GM18909 (cell line): Measurements from ENCODE around the gene GALK2.

Experiments
- ATAC-seq: cut with Tn5 transposase; IDR thresholded peaks from one replicate; pipeline ENCODE4 v1.9.1; 2021; ENCODE audit warnings: mild to moderate bottlenecking; ENCODE audit not compliant: unreplicated experiment, poor library complexity

Gene GALK2

DNA sequence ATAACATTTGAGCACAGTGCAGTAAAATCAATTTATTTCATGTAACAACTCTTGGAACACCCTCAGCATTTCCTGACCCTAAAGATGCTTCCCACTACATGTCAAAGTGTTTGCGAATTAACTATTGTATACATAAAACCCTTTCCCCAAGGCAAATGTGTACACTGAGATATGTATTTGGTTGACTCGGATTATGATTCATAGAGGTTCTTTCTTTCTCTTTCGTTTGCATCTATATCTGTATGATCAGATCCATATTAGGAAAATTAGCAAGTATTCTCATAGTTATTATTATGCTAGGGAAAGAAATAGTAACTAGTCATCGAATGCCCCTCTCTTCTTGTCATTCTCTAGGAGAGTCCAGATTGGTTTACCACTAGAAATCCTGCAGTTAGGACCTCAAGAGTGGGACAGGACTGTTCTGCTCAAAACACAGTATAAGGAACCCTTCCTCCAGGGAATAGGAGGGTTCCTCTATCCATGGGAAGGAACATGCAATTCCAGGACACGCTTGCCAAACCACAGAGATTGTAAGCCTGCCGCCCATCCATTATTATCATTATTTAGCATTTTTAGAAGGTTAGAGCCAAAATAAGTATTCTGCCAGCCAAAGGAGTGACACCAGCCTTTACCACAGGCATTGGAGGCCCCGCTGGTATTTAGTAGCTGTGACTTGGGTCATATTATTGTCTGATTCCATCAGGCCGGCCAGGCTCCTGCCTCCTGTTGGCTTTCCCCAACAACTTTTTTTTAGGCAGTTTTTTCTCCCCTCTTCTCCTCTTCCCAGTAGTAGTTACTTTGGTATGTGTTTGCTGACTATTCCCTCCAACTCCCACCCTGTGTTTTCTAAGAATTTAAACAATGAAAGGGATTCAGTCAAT lies 100.7 kb downstream of the GALK2 start:
- no peak for ATAC-seq

DNA sequence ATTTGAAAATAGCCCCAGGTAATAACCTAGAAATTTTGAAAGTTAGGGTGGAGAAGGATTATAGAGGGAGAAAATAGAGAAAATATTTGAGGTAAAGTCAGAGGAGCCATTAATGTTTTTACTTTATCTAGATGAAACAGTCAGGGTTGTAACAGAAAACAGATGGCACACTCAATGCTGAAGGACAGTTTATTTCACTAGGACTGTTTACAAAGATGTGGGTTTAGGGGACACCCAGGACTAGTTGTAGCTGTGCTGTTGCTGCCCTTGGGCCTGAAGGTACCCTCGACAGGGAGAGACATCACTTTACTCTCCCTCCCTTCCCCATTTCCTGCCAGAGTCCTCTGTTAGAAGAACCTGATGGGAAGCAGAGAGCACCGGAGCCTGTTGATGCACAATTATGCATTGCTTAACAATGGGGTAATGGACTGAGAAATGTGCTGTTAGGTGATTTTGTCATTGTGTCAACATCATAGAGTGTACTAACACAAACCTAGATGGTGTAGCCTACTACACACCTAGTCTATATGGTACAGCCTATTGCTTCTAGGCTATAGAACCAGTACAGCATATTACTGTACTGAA lies 103.8 kb downstream of the GALK2 start:
- no peak for ATAC-seq

GRCh38 chr15:49278751-49279150 lies 108.7 kb downstream of the GALK2 start:
- no peak for ATAC-seq

GRCh38 chr15:49279521-49280456 lies 109.7 kb downstream of the GALK2 start:
- ATAC-seq, result no peak

DNA sequence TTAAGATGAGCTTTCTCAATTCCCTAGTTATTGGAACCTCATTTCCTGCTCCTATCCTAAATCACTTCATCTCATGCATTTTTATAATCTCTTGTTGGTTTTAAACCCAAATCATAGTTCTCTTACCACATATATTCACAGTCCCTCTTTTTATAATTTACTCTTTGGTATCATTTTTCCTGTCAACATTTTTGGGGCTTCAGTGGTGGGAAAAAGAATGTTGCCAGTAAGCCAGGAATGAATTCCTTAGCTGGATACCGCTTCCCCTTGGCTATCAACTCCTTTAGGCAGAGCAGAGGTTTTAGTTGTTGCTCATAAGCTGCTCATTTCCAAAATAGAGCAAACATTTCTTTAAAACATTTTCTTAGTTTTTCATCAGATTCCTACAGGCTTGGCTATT lies 112.3 kb downstream of the GALK2 start:
- no peak for ATAC-seq

DNA sequence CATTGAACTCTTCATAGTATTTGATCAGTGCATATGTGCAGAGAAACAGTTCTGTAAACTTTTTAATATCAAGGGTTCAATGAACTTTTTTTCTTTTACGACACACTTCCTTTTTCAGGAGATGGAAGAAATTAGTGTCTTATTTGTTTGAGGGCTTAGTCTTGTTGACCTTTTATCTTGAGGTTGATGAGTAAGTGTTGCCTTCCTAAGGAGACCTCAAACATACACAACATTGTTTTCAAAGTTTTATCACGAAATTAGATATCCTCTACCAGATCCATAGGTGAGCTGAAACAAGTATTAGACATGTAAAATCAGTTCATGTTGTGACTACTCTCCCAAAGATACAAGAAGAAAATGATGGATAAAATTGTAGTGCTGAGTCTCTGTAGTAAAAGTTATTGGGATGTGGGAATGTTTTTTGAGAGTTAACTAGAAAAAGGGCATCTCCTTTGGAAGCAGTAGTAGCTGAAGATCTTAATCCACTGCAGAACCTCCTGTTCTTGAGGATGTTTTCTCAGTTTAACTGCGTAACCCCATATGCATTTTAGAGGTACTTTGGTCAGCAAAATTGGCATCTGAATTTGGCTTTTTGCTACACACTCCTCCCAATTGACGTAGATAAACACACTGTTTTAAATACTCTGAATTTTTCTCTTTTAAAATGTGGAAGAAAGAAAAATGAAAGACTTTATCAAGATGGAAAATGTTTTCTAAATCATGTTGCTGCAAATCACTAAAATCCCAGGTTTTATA lies 116.8 kb downstream of the GALK2 start:
- no peak for ATAC-seq

DNA sequence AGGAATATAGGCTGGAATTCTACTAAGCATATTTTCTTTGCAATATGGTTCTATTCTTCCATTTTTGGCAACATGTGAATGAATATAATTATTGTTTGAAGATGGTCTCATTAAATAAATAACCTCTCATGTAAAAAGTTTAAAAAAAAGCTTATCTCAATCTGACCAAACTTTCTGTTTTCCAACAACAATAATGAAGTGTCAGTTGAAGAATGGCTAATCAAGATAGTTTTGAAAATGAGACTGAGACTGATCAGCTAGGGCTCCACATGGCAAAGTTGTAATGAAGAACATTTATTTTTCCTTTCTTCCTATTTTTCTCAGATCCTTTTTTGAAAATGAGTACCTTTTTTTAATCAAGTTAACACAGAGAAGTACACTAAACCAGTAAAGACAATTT lies 117.4 kb downstream of the GALK2 start:
- no peak for ATAC-seq

DNA sequence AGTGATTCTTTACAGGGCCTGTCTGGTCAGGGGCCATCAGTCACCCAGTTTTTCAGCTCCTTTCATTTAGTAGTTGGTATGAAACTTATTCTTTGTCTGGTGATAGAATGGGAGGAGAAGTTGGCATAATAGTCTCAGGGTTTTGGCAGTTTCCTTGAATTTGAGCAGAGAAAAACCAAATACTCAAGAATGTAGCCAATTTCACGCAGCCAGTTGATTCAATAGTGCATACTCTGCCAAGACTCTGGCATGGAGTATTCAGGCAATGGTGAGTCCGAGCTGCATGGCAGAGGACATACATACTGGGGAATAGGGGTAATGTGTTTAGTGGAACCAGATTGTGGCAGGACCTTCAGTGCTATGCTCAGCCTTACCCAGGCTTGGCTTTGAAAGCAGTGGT lies 118.3 kb downstream of the GALK2 start:
- ATAC-seq, result no peak

GRCh38 chr15:49290191-49290590 lies 120.1 kb downstream of the GALK2 start:
- no peak for ATAC-seq

DNA sequence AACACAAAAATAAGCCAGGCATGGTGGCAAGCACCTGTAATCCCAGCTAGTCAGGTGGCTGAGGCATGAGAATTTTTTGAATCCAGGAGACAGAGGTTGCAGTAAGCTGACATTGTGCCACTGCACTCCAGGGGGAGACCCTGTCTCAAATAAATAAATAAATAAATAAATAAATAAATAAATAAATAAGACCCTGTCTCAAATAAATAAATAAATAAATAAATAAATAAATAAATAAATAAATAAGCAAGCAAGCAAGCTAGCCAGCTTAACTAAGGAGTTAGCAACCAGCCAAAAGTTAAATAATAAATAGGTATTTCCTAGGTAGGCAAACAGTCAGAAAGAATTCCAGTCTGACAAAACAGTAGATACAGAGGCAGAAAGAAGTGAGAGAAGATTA lies 123.9 kb downstream of the GALK2 start:
- ATAC-seq, result no peak

- no peak for ATAC-seq
Observed at GRCh38 chr15:49296258-49296657, 126.2 kb downstream of the GALK2 start.

DNA sequence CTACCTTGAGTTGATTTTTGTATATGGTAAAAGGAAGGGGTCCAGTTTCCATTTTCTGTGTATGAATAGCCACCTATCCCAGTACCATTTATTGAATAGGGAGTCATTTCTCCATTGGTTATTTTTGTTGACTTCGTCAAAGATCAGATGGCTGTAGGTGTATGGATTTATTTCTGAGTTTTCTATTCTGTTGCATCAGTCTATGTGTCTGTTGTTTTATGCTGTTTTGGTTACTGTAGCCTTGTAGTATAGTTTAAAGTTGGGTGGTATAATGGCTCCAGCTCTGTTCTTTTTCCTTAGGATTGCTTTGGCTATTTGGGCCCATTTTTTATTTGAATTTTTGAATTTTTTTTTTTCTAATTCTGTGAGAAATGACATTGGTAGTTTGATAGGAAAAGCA lies 127.5 kb downstream of the GALK2 start:
- no peak for ATAC-seq

- ATAC-seq, result no peak
Observed at GRCh38 chr15:49300856-49301255, 130.8 kb downstream of the GALK2 start.

DNA sequence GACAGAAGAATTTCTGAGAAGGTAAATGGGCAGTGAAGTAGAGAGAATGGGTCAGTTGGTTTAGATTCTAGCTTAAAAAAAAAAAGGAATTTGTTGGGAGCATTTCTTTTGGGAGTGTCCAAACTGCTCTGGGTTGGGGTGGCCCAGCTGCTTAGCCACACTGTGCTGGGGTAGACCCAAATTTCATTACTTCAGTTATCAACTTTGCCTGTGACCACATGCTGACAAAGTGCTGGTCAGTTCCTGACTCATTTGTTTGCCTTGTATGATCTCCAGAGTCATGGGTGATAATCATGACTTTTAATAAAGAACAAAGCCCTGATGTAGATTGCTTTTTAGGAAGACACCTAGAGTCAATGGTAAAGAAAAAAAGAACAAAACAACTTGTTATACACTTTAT lies 131.5 kb downstream of the GALK2 start:
- ATAC-seq, result no peak

DNA sequence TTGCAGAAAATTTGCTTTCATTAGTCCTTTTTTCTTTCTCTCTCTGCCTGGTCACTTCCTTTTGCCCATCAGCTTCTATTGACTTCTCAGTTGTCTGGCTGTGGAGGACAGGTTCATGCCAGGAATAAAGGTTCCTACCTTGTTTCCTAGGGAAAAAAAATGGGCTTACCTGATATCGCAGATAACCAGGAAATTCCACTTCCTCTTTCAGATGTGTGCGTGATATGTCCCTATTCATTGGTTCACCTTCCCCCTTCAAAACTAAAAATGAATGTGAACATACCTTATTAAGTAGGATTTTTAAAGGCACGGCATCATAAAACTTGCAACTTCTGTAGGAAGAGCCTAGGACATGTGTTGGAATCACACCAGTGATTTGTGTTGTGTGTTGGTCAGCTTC lies 133.0 kb downstream of the GALK2 start:
- no peak for ATAC-seq

DNA sequence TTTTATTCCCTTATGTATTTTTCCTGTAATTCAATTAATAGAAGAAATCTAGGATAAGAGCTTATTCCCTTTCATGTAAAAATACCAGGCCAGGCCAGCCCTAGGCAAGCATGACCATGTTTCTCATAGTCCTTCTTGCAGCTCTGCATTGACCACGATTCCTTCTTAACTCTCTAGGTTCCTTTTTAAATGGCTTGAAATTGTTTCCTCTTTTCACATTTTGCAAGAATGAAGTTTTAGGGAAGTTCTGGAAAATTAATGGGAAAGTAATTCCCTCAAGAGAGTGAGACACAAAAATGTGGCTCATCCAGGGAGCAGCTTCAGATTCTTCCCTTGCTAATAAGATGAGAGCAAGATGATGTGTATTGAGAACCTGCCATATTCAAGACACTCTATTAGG lies 136.5 kb downstream of the GALK2 start:
- ATAC-seq, result no peak

GRCh38 chr15:49308686-49309085 lies 138.6 kb downstream of the GALK2 start:
- ATAC-seq, result no peak

DNA sequence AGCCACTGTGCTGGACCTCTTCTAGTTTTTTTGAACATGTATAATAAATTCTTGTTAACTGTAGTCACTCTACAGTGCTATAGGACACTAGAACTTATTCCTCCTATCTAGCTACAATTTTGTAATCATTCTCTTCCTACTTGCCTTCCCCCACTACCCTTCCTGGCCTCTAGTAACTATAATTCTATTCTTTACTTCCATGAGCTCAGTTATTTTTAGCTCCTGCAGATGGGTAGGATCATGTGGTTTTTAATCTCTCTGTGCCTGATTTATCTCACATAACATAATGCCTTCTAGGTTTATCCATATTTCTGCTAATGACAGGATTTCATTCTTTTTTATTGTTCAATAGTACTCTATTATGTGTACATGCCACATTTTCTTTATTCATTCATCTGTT lies 139.8 kb downstream of the GALK2 start:
- ATAC-seq, result no peak

- ATAC-seq, result no peak
Observed at GRCh38 chr15:49313650-49314049, 143.6 kb downstream of the GALK2 start.

DNA sequence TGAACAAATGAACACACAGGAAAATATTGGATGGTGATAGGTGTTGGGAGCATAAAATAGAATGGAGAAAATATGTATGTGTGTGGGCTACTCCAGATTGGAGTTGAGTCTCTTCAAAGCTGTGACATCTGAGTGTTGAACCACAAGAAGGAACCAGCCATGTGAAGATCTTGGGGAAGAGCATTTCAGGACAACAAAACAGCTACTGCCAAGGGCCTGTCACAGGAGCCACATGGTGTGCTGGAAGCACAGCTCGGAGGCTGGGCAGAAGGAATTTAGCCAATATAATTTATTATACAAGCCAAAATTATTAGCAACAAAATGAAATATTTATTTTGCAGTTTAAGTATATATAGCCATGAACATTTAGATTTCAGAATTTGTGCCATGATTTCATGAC lies 144.7 kb downstream of the GALK2 start:
- ATAC-seq, result no peak
